NCI-H345 (cell line): ENCODE results near the gene EXOC4.
"Not testable (repeated sequence)": the region's sequence is repeated elsewhere in the genome, so short reads cannot be mapped to it uniquely, and the experiment has no call there.

Source experiments
- DNase-seq: peaks from one replicate; lab custom pipeline; 2025; lab: John Stamatoyannopoulos, UW

Gene EXOC4

DNA sequence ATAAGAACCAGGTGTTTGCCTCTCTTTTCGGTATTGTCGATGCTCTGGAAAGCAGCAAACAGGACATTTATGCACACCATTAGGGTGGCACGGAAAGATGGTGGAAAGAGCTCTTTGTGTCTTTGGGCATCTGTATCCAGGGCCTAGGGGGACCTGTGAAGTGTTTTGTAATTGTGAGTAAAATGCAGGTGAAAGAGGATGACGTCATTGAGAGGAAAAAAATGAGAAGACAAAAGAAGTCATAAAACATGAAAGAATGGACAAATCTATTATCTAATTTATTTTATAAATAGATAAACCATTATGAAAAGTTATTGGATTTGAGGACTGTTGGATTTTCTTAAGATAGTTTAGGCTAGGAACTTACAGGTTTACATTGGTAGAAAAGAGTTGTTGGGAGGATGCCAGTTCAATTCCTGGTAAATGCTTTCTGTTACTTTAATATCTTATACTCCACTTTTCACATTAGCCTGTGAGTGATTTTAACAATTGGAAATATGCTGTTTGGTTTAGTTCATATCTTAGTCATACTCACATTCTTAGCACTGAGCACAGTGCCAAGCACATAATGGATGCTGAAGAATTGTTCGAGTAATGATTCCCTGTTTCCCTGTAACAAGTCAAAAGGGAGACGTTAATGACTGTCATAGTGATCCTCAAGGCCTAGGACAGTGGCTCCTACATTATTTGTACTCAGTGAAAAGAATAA lies 62.6 kb downstream of the EXOC4 start:
- DNase-seq: no peak

DNA sequence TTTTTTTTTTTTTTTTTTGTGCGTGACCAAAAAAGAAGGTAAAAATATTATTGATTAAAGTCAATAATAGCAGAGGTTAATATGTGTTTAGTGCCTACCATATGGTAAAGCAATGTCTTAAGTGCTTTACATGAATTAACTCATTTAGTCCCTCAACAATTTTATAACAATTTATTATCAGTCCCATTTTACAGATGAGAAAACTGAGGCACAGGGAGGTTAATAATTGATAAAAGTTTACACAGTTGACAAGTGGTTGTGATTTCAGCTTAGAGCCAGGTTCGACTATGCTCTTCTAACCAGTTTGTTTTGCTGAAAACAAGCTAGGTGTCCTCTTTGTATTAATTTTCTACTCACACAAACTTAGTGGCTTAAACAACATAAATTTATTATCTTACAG lies 67.0 kb downstream of the EXOC4 start:
- no peak for DNase-seq

DNA sequence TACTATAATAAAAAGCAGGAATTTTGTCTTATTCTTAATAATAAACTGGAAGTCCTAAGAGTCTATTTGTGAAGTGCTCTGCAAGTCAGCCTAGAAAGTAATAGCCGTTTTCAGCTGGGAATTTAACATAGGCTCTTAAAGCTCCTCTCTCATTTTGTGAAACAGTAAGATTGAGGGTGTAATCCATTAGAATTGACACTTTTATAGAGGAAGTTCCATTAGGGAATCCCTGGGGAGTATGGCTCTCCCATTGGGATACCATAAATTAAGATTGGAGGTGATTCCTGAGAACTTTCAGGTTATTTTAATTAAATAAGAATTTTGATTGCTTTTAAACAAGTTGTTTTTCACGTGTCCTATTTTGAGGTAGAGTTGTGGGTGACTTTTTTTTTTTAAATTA lies 68.0 kb downstream of the EXOC4 start:
- DNase-seq: no peak

DNA sequence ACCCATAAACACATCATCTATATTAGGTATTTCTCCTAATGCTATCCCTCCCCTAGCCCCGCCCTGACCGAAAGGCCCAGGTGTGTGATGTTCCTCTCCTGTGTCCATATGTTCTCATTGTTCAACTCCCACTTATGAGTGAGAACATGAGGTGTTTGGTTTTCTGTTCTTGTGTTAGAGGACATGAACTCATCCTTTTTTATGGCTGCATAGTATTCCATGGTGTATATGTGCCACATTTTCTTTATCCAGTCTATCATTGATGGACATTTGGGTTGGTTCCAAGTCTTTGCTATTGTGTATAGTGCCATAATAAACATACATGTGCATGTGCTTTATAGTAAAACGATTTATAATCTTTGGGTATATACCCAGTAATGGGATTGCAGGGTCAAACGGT lies 68.5 kb downstream of the EXOC4 start:
- DNase-seq: not testable (repeated sequence)

DNA sequence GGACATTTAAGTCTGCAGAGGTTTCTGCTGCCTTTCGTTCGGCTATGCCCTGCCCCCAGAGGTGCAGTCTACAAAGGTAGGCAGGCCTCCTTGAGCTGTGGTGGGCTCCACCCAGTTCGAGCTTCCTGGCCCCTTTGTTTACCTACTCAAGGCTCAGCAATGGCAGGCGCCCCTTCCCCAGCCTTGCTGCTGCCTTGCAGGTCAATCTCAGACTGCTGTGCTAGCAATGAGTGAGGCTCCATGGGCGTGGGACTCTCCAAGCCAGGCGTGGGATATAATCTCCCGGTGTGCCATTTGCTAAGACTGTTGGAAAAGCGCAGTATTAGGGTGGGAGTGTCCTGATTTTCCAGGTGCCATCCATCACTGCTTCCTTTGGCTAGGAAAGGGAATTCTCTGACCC lies 73.9 kb downstream of the EXOC4 start:
- not testable (repeated sequence) for DNase-seq

DNA sequence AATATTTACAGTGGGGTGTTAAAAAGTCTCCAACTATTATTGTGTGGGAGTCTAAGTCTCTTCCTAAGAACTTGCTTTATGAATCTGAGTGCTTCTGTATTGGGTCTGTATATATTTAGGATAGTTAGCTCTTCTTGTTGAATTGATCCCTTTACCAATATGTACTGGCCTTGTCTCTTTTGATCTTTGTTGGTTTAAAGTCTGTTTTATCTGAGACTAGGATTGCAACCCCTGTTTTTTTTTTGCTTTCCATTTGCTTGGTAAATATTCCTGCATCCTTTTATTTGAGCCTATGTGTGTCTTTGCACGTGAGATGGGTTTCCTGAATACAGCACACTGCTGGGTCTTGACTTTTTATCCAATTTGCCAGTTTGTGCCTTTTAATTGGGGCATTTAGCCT lies 75.1 kb downstream of the EXOC4 start:
- DNase-seq: not testable (repeated sequence)

DNA sequence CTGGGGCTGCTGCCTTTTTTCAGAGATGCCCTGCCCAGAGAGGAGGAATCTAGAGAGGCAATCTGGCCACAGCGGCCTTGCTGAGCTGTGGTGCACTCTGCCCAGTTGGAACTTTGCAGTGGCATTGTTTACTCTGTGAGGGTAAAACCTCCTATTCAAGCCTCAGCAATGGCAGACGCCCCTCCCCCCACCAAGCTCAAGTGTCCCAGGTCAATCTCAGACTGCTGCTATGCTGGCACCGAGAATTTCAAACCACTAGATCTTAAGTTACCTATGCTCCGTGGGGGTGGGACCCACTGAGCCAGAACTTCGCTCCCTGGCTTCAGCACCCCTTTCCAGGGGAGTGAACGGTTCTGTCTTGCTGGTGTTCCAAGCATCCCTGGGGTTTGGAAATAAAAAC lies 77.2 kb downstream of the EXOC4 start:
- DNase-seq: no peak

DNA sequence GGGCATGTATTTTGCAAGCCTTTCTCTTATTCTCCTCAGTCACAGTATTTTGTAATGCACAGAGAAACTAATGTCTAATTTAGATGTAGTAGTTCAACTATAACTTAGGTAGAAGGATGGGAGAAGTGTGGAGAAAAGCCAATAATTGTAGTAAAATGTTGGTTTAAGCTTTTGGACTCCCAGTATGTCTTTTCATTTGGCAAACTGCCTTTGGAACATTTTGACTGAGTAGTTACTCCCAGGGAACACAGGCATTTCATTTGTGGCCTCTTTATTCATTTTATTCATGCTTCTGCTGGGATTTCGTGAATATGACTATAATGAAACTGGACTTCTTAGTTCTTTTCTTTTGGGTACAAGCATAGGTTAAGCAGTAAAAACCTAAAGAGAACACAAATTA lies 79.0 kb downstream of the EXOC4 start:
- DNase-seq: no peak

DNA sequence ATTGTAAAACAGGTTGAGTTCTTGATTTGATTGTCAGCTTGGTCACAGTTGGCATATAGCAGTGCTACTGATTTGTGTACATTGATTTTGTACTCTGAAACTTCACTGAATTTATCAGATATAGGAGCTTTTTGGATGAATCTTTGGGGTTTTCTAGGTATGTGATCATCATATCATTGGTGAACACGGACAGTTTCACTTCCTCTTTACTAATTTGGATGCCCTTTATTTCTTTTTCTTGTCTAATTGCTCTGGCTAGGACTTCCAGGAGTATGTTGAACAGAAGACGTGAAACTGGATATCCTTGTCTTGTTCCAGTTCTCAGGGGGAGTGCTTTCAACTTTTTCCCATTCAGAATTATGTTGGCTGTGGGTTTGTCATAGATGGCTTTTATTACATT lies 86.9 kb downstream of the EXOC4 start:
- DNase-seq: no peak

DNA sequence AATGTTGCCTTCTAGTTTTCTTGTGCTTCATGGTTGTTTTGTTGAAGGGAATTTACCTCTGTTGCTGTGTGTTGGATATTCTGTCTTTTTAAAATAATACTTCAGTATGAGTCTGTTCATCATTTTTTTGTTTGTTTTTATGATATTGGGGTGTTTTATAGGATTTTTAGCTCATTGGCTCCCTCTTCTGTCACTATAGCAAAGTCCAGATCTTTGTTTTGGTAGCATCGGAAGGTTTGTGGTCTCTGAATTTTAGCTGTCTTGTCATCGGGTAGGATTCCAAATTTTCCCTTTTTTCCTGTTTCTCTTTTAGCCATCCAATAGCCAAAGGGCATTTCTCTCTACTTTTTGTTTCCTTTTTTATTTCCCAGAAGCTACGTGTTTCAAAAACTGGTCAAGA lies 91.4 kb downstream of the EXOC4 start:
- DNase-seq: no peak

DNA sequence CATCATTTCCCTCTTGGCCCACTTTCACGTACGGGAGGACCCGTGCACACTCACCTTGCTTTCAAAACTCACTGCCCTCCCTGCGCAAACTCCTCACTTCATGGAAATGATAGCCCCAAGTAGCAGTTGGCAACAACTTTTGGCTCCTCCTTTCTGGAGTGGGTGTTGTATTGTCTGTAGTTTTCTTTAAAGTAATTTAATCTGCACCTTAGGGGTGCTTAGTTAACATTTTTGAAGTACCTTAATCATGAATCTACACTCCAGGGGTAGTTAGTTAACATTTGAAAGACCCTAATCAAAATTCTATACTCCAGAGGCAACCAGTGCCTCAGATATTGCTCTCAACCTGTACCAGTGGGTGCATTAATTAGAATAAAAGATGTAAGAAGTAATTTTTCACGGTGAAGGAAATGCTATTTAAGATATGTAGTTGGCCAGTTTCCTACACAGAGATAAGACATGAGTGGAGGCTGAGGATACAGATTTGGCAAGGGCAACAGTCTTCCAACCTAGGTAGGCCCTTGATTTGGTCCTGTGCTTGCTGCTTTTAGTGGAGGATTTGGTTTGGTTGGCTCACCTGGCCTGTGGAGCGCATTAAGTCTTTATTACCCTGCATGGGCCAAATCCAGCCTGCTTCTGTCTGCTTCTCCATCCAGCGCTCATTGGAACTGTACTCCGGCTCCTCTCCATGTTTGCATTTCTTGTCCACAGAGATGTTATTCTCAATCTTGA lies 93.0 kb downstream of the EXOC4 start:
- DNase-seq: no peak

DNA sequence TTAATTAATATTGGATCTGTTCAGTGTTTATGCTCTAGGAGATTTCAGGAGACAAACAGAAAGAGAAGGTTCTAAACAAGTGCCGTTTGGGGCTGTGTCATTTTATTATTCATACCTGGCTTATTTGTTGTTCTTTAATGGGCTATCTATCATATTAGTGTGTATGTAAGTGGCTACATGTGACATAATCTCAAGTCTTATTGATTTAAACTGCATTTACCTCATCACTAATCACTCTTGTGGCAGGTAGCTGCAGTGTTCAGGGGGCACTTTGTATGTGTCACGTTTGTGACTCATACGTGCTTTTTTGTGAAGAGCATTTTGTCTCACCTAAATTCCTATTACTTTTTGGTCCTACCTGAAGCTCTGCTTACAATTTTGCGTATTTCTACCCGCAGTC lies 95.4 kb downstream of the EXOC4 start:
- DNase-seq: no peak

DNA sequence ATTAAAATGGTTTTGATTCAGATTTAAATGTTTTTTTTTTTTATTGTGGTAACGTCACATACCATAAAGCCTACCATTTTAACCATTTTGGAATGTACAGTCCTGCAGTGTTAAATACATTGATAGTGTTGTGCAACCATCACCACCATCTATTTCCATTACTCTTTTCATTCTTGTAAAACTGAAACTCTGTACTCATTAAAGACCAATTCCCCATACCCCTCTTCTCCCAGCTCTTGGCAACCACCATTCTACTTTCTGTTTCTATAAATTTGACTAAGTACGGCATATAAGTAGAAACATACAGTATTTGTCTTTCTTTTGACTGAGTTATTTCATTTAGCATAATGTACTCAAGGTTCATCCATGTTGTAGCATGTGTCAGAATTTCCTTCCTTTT lies 96.2 kb downstream of the EXOC4 start:
- DNase-seq: no peak

DNA sequence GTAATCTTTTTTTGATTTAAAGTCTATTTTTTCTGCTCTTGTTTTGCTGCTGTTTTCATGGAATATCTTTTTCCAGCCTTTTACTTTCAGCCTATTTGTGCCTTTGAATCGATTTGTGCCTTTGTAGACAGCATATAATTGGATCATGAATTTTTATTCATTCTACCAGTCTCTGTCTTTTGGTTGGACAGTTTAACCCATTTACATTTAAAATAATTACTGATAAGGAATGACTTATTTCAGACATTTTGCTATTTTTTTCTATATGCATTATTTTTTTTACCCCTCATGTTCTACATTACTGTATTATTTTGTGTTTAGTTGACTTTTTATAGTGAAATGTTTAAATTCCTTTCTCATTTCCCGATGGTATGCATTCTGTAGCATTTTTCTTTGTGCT lies 99.6 kb downstream of the EXOC4 start:
- DNase-seq: no peak

DNA sequence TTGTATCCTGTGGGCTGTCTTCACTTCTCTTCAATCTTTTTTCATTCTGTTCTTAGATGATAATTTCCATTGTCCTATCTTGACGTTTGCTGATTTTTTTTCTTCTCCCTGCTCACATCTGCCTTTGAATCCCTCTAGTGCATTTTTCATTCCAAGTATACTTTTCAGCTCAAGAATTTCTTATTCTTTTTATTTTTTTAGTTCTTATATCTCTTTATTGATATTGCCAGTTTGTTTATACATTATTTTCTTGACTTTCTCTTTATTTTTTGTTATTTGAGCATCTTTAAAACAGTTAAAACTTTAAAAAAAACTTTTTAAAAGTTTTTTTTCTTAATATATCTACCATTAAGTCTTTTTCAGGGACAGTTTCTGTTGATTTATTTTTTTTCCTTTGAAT lies 100.9 kb downstream of the EXOC4 start:
- DNase-seq: no peak

DNA sequence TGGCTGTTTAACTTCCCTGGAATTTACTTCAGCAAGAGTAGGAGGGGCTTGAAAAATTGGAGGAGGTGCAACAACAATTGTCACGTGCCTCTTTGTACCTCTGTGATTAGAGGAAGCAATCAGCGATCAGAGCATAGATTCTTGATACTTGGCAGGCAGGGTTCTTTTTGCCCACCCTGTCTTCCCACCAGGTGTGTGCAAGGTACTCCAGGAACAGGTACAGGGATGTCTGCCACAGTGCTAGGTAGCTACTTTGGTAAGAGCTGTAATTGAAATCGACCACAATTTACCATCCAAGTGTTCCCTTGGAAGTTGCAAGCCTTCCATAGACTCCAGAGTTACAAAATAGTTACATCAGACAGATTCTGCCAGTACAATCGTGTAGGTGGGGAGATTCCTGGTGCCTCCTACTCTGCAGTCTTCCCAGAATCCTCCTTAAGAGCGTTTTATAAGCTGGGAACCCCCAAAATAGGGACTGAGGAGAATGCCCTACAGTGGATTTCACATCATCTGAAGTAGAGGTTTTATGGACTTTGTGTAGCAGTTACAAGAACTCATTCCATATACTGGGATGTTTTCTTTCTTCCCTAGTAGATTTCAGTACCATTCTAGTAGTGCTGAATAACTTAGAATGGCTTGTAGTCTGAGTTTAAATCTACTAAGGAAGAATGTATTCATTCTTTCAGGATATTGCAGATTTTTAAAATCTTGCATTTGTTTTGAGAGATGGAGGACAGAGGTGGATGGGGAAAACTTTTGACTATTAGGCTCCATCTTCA lies 101.9 kb downstream of the EXOC4 start:
- no peak for DNase-seq

DNA sequence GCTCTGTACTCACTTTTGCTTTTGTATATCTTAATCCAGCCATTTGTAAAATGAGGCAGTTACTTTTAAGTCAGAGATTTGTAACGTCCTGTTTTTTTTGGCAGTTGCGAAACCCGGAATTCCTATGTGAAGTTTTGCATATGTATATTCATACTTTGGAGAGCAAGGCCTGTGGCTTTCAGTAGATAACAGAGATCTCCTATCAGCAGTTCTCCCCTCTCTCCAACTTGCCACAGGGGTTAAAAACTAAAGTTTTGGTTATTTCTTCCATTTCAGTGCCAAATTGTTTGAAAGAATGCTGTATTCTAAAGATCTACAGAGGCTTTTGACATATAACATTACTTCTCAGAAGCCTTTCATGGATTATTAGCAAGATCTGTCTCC lies 102.4 kb downstream of the EXOC4 start:
- DNase-seq: no peak

DNA sequence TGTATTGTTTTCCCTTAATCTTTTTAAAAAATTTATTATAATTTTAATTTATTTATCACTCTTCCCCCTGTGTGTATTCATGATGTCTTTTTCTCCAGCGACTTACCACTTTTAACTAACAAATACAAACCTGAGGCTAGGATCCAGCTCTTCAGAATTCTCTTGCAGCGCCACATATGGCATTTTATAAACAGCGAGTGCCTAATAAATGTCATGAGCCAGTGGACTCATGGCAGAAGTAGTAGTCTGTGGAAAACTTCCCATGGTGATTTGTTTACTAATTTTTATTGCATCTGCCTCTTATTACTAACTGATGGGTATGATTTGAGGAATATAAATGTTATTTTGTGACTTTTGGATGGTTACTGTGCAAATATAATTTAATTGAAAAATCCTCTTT lies 102.9 kb downstream of the EXOC4 start:
- no peak for DNase-seq

DNA sequence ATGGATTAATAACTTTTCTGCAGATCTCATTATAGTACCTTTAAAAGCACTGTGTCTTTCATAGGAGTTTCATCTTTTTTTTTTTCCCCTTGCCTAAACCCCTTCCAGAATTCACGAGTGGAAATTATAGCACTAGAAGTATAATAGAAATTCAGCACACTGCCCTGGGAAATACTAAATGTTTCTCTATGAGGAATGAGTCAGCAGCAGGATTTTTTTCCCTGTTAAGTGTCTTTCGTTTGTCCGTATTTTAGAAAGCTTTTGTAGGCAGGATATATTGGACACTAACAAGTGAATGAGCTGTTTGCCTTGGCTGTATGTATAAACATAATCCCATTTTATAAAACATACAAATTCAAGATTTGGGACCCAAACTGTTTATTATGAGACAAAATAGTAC lies 105.8 kb downstream of the EXOC4 start:
- no peak for DNase-seq

DNA sequence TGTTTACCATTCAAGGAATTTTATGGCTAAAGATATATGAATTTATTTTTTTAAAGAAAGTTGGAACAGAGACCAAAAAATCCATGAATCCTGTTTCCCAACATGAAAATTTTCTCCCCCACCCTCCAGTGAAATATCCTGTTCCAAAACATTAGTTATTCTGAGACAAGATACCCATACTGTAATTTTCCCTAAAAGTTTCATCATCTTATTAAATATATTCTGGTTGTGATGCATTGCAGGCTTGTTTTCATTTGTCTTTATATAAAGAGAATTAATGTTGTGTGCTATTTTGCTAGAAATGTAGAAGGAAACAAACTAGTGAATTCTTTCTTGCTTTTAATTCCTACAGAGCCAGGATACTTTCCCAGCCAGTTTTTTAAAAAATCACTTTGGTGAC lies 106.6 kb downstream of the EXOC4 start:
- no peak for DNase-seq

DNA sequence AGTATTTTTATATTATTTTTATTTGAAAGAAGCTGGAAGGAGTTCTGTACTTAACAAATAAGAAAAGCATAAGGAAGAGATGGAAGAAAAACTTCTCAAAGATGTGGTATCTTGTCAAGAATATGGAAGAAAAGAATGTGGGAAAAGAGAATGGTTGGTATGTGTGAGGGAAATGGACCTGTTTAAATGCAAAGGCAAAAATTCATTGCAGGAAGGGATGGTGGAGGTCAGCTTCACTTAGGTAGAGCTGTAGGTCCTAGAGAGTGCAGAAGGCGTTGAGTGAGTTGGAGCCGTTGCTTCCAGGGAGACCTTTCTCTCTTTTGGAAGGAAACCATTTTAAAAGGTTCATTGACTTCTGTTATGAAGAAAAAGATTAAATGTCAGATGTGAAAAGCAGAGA lies 107.3 kb downstream of the EXOC4 start:
- DNase-seq: no peak

DNA sequence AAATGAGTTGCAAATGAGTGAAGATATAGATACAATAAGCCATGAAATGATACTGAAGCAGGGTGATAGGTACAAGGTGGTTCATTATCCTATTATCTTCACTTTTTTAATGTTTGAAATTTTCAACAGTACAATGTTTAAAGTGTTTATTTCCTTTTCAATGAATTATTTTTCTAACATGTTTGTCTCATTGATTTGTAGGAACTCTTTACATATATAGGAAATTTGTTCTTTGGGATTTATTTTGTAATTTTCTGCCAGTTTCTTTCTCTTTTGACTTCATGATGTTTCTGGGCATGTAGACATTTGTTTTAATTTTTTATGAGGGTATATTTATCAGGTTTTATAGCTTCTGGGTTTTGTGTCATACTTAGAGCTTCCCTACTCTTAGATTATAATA lies 108.9 kb downstream of the EXOC4 start:
- DNase-seq: no peak
